H1 (cell line): Measurements from ENCODE around the gene ITGA6. TPM values are rescaled to one million over a fixed set of nuclear protein-coding genes. Genes with fewer than 3 reads are reported as not detected.

Experiments
- CTCF ChIA-PET: fragments of 300-600 bp; sonication (Branson Sonifier 250); formaldehyde crosslinking; loops from one replicate; lab custom pipeline; 2021; ENCODE audit not compliant: partially characterized antibody; lab: Charles Lee
- POLR2A ChIA-PET: fragments of 300-600 bp; sonication (Branson Sonifier 250); formaldehyde crosslinking; loops from one replicate; lab custom pipeline; 2021; ENCODE audit warnings: inconsistent platforms; ENCODE audit not compliant: partially characterized antibody; lab: Charles Lee
- DNase-seq, 2 experiments: peaks; one replicate each; pipeline versions ENCODE4 v3.0.0 to v3.0.0-alpha.2; 2010 to 2022; ENCODE audit warnings: low spot score in 2 of 2, low read depth in 1 of 2, mixed read lengths in 1 of 2
- FAIRE-seq: peaks from 2 replicates; lab custom pipeline; 2011; peaks lifted over from hg19 to GRCh38; lab: Jason Lieb, UNC
- H2AFZ ChIP-seq: 2 replicates; pipeline ENCODE4 v1.8.1; 2012; ENCODE audit warnings: low read length, inconsistent platforms
- H2AK5ac ChIP-seq: 2 replicates; pipeline ENCODE4 v1.6.1; 2013; ENCODE audit warnings: low read depth, low read length
- H2BK120ac ChIP-seq: replicated peaks from 2 replicates; pipeline ENCODE3; 2013; ENCODE audit warnings: low read depth, low read length, inconsistent platforms
- H2BK12ac ChIP-seq: 2 replicates; pipeline ENCODE4 v1.6.1; 2013; ENCODE audit warnings: low read depth, low read length
- H2BK15ac ChIP-seq: 2 replicates; pipeline ENCODE4 v1.6.1; 2013; ENCODE audit warnings: low read length
- H2BK20ac ChIP-seq: 2 replicates; pipeline ENCODE4 v1.6.1; 2013; ENCODE audit warnings: low read length
- H2BK5ac ChIP-seq: 2 replicates; pipeline ENCODE4 v1.6.1; 2013; ENCODE audit warnings: low read depth, low read length
- H3K14ac ChIP-seq: 2 replicates; pipeline ENCODE4 v1.6.1; 2013; ENCODE audit warnings: inconsistent platforms; ENCODE audit not compliant: insufficient read length
- H3K18ac ChIP-seq: 2 replicates; pipeline ENCODE4 v1.6.1; 2013; ENCODE audit warnings: low read length; ENCODE audit errors: extremely low read depth
- H3K23ac ChIP-seq: 2 replicates; pipeline ENCODE4 v1.6.1; 2013; ENCODE audit warnings: inconsistent platforms; ENCODE audit not compliant: insufficient read length
- H3K23me2 ChIP-seq: 2 replicates; pipeline ENCODE4 v1.6.1; 2013; ENCODE audit warnings: low read depth, low read length
- H3K27ac ChIP-seq: 2 replicates; pipeline ENCODE4 v1.6.1; 2011; ENCODE audit warnings: low read depth, low read length, inconsistent platforms
- H3K27me3 ChIP-seq, 4 experiments: replicated peaks in 1 of 4; 1 replicate in 1 of 4; 2 replicates in 3 of 4; pipeline versions ENCODE4 v1.6.1 to v1.8.1; 2011 to 2013; ENCODE audit warnings: low read length in 3 of 4, mild to moderate bottlenecking in 3 of 4, inconsistent platforms in 2 of 4, mixed read lengths in 2 of 4, moderate library complexity in 1 of 4; ENCODE audit not compliant: control insufficient read depth in 3 of 4, insufficient read depth in 3 of 4; ENCODE audit errors: extremely low read depth in 1 of 4
- H3K36me3 ChIP-seq, 4 experiments: 2 replicates each; pipeline versions ENCODE4 v1.6.1 to v1.8.1; 2011 to 2013; ENCODE audit warnings: mild to moderate bottlenecking in 4 of 4, low read length in 3 of 4, moderate library complexity in 2 of 4, control low read depth in 1 of 4, inconsistent platforms in 1 of 4; ENCODE audit not compliant: insufficient read depth in 4 of 4, control insufficient read depth in 2 of 4
- H3K4ac ChIP-seq: replicated peaks from 2 replicates; pipeline ENCODE3; 2013; ENCODE audit warnings: low read length, low read depth, mixed read lengths, inconsistent platforms; ENCODE audit not compliant: insufficient read length
- H3K4me1 ChIP-seq, 4 experiments: replicated peaks in 1 of 4; 1 replicate in 1 of 4; 2 replicates in 3 of 4; pipeline versions ENCODE4 v1.6.1 to v1.8.1; 2011 to 2013; ENCODE audit warnings: low read length in 3 of 4, inconsistent platforms in 2 of 4, mixed read lengths in 1 of 4; ENCODE audit not compliant: insufficient read depth in 4 of 4, control insufficient read depth in 3 of 4
- H3K4me2 ChIP-seq, 2 experiments: 2 replicates each; pipeline versions ENCODE4 v1.6.1 to v1.8.1; 2011 to 2013; ENCODE audit warnings: low read depth in 2 of 2, low read length in 2 of 2, control low read depth in 1 of 2, inconsistent platforms in 1 of 2, mild to moderate bottlenecking in 1 of 2; ENCODE audit not compliant: insufficient read depth in 1 of 2
- H3K4me3 ChIP-seq, 4 experiments: fragments of 200-600, 300-600 bp in 1 of 4; sonication (generic), shearing (Covaris generic), sonication (Bioruptor Twin) in 1 of 4; 2 replicates each; pipeline versions ENCODE4 v1.5.1 to v1.8.1; 2011 to 2016; ENCODE audit warnings: low read length in 4 of 4, low read depth in 3 of 4, control low read depth in 2 of 4, inconsistent platforms in 2 of 4, mild to moderate bottlenecking in 2 of 4, mixed read lengths in 1 of 4, moderate library complexity in 1 of 4; ENCODE audit not compliant: insufficient read depth in 2 of 4; ENCODE audit errors: extremely low read depth in 1 of 4
- H3K56ac ChIP-seq: replicated peaks from 2 replicates; pipeline ENCODE3; 2013; ENCODE audit warnings: low read depth, mild to moderate bottlenecking, mixed read lengths, low read length, inconsistent platforms; ENCODE audit not compliant: insufficient read length
- H3K79me1 ChIP-seq: 2 replicates; pipeline ENCODE4 v1.6.1; 2013; ENCODE audit warnings: low read depth, low read length, control low read depth
- H3K79me2 ChIP-seq, 2 experiments: 2 replicates each; pipeline versions ENCODE4 v1.6.1 to v1.8.1; 2012 to 2013; ENCODE audit warnings: low read length in 2 of 2, mild to moderate bottlenecking in 2 of 2, inconsistent platforms in 1 of 2; ENCODE audit not compliant: insufficient read depth in 2 of 2, control insufficient read depth in 1 of 2
- H3K9ac ChIP-seq, 4 experiments: replicated peaks in 1 of 4; 1 replicate in 1 of 4; 2 replicates in 3 of 4; pipeline versions ENCODE4 v1.6.1 to v1.8.1; 2011 to 2013; ENCODE audit warnings: low read depth in 3 of 4, low read length in 3 of 4, control low read depth in 2 of 4, mild to moderate bottlenecking in 2 of 4, moderate library complexity in 2 of 4, inconsistent platforms in 1 of 4; ENCODE audit errors: extremely low read depth in 1 of 4
- H3K9me3 ChIP-seq, 2 experiments: 2 replicates each; pipeline versions ENCODE4 v1.6.1 to v1.8.1; 2012 to 2013; ENCODE audit warnings: mild to moderate bottlenecking in 2 of 2, moderate library complexity in 2 of 2, control low read depth in 1 of 2, inconsistent platforms in 1 of 2, low read depth in 1 of 2, low read length in 1 of 2, mixed read lengths in 1 of 2; ENCODE audit not compliant: insufficient read depth in 2 of 2
- H4K20me1 ChIP-seq, 2 experiments: replicated peaks in 1 of 2; 2 replicates each; pipeline versions ENCODE3 to v1.8.1; 2011 to 2013; ENCODE audit warnings: inconsistent platforms in 2 of 2, low read length in 2 of 2, mild to moderate bottlenecking in 1 of 2; ENCODE audit not compliant: insufficient read depth in 2 of 2, control insufficient read depth in 1 of 2
- H4K5ac ChIP-seq: 2 replicates; pipeline ENCODE4 v1.6.1; 2013; ENCODE audit warnings: low read length, low read depth, mixed read lengths, inconsistent platforms; ENCODE audit not compliant: insufficient read length
- H4K8ac ChIP-seq: 2 replicates; pipeline ENCODE4 v1.8.0; 2013; ENCODE audit warnings: mild to moderate bottlenecking, moderate library complexity, low read length, inconsistent platforms; ENCODE audit not compliant: insufficient read depth; ENCODE audit errors: extremely low read depth
- H4K91ac ChIP-seq: replicated peaks from 2 replicates; pipeline ENCODE3; 2013; ENCODE audit warnings: low read length, mixed read lengths, inconsistent platforms; ENCODE audit not compliant: insufficient read length
- CBX5 ChIP-seq: fragments of 300-800, 300-1000 bp; sonication (generic); IDR thresholded peaks from 2 replicates; pipeline ENCODE4 v1.7.1; 2016; ENCODE audit warnings: antibody characterized with exemption, low read length, low read depth
- WGBS, 2 experiments: shearing (Covaris generic) in 1 of 2; methylation state at CpG; one replicate each; pipeline versions ENCODE4 v1.1.6 to v1.1.7; 2013 to 2015; ENCODE audit warnings: low lambda C conversion rate in 2 of 2, mixed read lengths in 2 of 2, inconsistent platforms in 1 of 2, low coverage in 1 of 2, missing lambda C conversion rate in 1 of 2; ENCODE audit not compliant: insufficient replicate concordance in 2 of 2, insufficient coverage in 1 of 2, insufficient read length in 1 of 2; ENCODE audit errors: extremely low coverage in 1 of 2, missing lambda C conversion rate in 1 of 2; 5-methylcytosine and 5-hydroxymethylcytosine counted together
- polyA plus RNA-seq, 7 experiments: library from polyadenylated mRNA; depleted of rRNA in 3 of 7; stranded (reverse) in 5 of 7; unstranded in 2 of 7; fragments of >200 nt in 5 of 7; fragments of 200-250 nt in 2 of 7; gene quantifications; 1 replicate in 5 of 7; 2 replicates in 1 of 7; 4 replicates in 1 of 7; pipeline versions ENCODE4 v1.2.1 to v1.2.3, GENCODE V29; 2011 to 2013; ENCODE audit warnings: missing spikeins in 2 of 7, mixed read lengths in 2 of 7
- total RNA-seq: library from RNA; stranded (reverse); fragmentation: NEBNext Ultra II Directional; extraction: Animal tissue kit (Norgen Biotek cat#: 25700); gene quantifications from 2 replicates; pipeline ENCODE4 v1.2.1, GENCODE V29; 2021

The ITGA6 gene
- total and polyA plus RNA-seq, 2 of the 8 experiments (the other 6 are each of a cell fraction or from before 2014, with no cell fraction given) = 26.9 to 118 TPM

GRCh38 chr2:172552547-172553291, 125.3 kb downstream of the ITGA6 start:
- Histone ChIP-seq H2BK5ac (no peak overlapping the region), H3K27me3 (no peaks in the 10 kb centered on the region), H3K9ac (no peak overlapping the region), H4K91ac (no peak overlapping the region), H3K36me3 (peaks cover 0 to 4% (median 0%) of the 10 kb centered on the region in 4 experiments; a peak in 1 of 8 replicates), H3K18ac (no peak overlapping the region), H3K79me2 (peaks cover 4 to 19% of the 10 kb centered on the region in 2 experiments; a peak in 2 of 4 replicates), H2BK20ac (peak overlapping the region; percentile 92; the same call in 1 of the 2 replicates), H2BK12ac (peak overlapping the region; percentile 73; the same call in 1 of the 2 replicates), H2BK120ac (peak overlapping the region; percentile 71), H3K23ac (no peak overlapping the region), H3K9me3 (peaks cover 0 to 2% of the 10 kb centered on the region in 2 experiments; a peak in 1 of 4 replicates), H3K79me1 (no peaks in the 10 kb centered on the region), H4K20me1 (no peaks in the 10 kb centered on the region), H2BK15ac (no peak overlapping the region), H4K5ac (no peak overlapping the region), H3K56ac (no peak overlapping the region), H3K4me2 (no peak overlapping the region), H4K8ac (no peak overlapping the region), H3K14ac (no peak overlapping the region), H3K27ac (no peak overlapping the region), H3K23me2 (peaks cover 11% of the 10 kb centered on the region), H3K4ac (no peak overlapping the region), H2AK5ac (no peak overlapping the region), H3K4me1 (peaks cover 6 to 22% (median 21%) of the 10 kb centered on the region in 4 experiments; a peak in 6 of 7 replicates), H3K4me3 (no peak overlapping the region), H2AFZ (no peak overlapping the region)
- CTCF ChIA-PET = interaction anchor here (1.1 to 1.7 kb wide), 2 partner anchors 13 to 122 kb away, joined by 4 to 5 read pairs; no protein-coding TSS in a partner anchor
- FAIRE-seq (no peak), DNase-seq (no peak)
- no peak for TF ChIP-seq CBX5
- POLR2A ChIA-PET = interaction anchor here (1.4 to 1.7 kb wide), 3 partner anchors 18 to 20 kb away, joined by 3 to 6 read pairs (median 4); no protein-coding TSS in a partner anchor
- 88% methylated on average over 4 of the region's 4 CpGs; no CpG with 5 or more reads in 1 of the 2 experiments for WGBS, 2 experiments
